PC-3 (cell line): ENCODE data around the gene CCNE1. TPM values are rescaled to one million over a fixed set of nuclear protein-coding genes. Genes with fewer than 3 reads are reported as not detected.

Source experiments
- ATAC-seq: fragments of 200-7000 bp; cut with Tn5 transposase; 2 replicates; pipeline ENCODE4 v1.9.1; 2020; ENCODE audit warnings: mild to moderate bottlenecking, moderate library complexity
- BruUV-seq: library from RNA; stranded (reverse); fragments of 400-500 nt; replicated peaks from 2 replicates; lab custom pipeline; 2021; lab: Mats Ljungman, UMichigan
- CTCF ChIA-PET: fragments of 300-600 bp; sonication (Branson Sonifier 250); formaldehyde crosslinking; loops from one replicate; lab custom pipeline; 2022; ENCODE audit warnings: antibody characterized with exemption; lab: Charles Lee
- POLR2A ChIA-PET: fragments of 300-600 bp; sonication (Branson Sonifier 250); formaldehyde crosslinking; loops from one replicate; lab custom pipeline; 2022; ENCODE audit warnings: antibody characterized with exemption; ENCODE audit not compliant: unreplicated experiment; lab: Charles Lee
- DNase-seq: peaks from one replicate; pipeline ENCODE4 v3.0.0-alpha.2; 2015
- H2AFZ ChIP-seq: fragments of 300-600 bp; sonication (generic); 2 replicates; pipeline ENCODE4 v1.6.0; 2016; ENCODE audit warnings: antibody characterized with exemption, low read length
- H3F3A ChIP-seq: fragments of 300-600 bp; sonication (generic); one replicate; pipeline ENCODE4 v1.6.0; 2017; ENCODE audit warnings: antibody characterized with exemption, low read length, control low read depth, mild to moderate bottlenecking; ENCODE audit not compliant: unreplicated experiment
- H3K27ac ChIP-seq: fragments of 300-600 bp; sonication (generic); 2 replicates; pipeline ENCODE4 v1.5.1; 2016; ENCODE audit warnings: mild to moderate bottlenecking, low read length
- H3K27me3 ChIP-seq: fragments of 300-600 bp; sonication (generic); 2 replicates; pipeline ENCODE4 v1.6.1; 2016; ENCODE audit warnings: low read length, mixed read lengths
- H3K36me3 ChIP-seq: fragments of 300-600 bp; sonication (generic); 2 replicates; pipeline ENCODE4 v1.6.1; 2016; ENCODE audit warnings: low read depth, mixed run types, low read length, mixed read lengths
- H3K4me1 ChIP-seq: fragments of 300-600 bp; sonication (generic); 2 replicates; pipeline ENCODE4 v1.5.1; 2016; ENCODE audit warnings: low read length; ENCODE audit not compliant: insufficient read depth
- H3K4me2 ChIP-seq: fragments of 300-600 bp; sonication (generic); 2 replicates; pipeline ENCODE4 v1.6.0; 2016; ENCODE audit warnings: low read length
- H3K4me3 ChIP-seq: fragments of 300-600 bp; sonication (generic); 2 replicates; pipeline ENCODE4 v1.5.1; 2016; ENCODE audit warnings: mild to moderate bottlenecking, low read length, mixed read lengths
- H3K79me2 ChIP-seq: fragments of 300-600 bp; sonication (generic); 2 replicates; pipeline ENCODE4 v1.6.1; 2017; ENCODE audit warnings: low read length, mixed read lengths
- H3K9ac ChIP-seq: fragments of 300-600 bp; sonication (generic); 2 replicates; pipeline ENCODE4 v1.6.0; 2016; ENCODE audit warnings: mild to moderate bottlenecking, low read length
- H3K9me2 ChIP-seq: fragments of 300-600 bp; sonication (generic); replicated peaks from 2 replicates; pipeline ENCODE4 v1.6.1; 2016; ENCODE audit warnings: mixed run types, low read length, mixed read lengths
- H3K9me3 ChIP-seq: fragments of 300-600 bp; sonication (generic); 2 replicates; pipeline ENCODE4 v1.6.1; 2016; ENCODE audit warnings: low read length, mixed read lengths
- H4K20me1 ChIP-seq: fragments of 300-600 bp; sonication (generic); 2 replicates; pipeline ENCODE4 v1.6.1; 2016; ENCODE audit warnings: low read length, mixed read lengths
- EZH2 ChIP-seq: fragments of 300-600 bp; sonication (generic); IDR thresholded peaks from one replicate; pipeline ENCODE4 v1.6.1; 2017; ENCODE audit warnings: antibody characterized with exemption, mild to moderate bottlenecking, low read length; ENCODE audit not compliant: unreplicated experiment
- EZH2phosphoT487 ChIP-seq: fragments of 300-600 bp; sonication (generic); IDR thresholded peaks from 2 replicates; pipeline ENCODE4 v1.6.1; 2018; ENCODE audit warnings: mild to moderate bottlenecking, antibody characterized with exemption, low read length, borderline replicate concordance
- intact Hi-C: fragments of 100-400 bp; cut with micrococcal nuclease; formaldehyde crosslinking; loops from 2 replicates; pipeline ENCODE4 v1.9.0; 2023
- total RNA-seq: library from RNA; depleted of rRNA; stranded (reverse); fragments of >200 nt; gene quantifications from 2 replicates; pipeline ENCODE4 v1.2.3, GENCODE V29; 2014
- TF ChIP-seq, protein P1 (sequence below): fragments of 300-600 bp; sonication (generic); conservative IDR thresholded peaks from 2 replicates; pipeline ENCODE4 v1.5.1; 2017; ENCODE audit warnings: antibody characterized with exemption, low read depth, mild to moderate bottlenecking, low read length

Gene CCNE1
- total RNA-seq, 1 experiment from 2014 or later: 10.9 TPM

DNA sequence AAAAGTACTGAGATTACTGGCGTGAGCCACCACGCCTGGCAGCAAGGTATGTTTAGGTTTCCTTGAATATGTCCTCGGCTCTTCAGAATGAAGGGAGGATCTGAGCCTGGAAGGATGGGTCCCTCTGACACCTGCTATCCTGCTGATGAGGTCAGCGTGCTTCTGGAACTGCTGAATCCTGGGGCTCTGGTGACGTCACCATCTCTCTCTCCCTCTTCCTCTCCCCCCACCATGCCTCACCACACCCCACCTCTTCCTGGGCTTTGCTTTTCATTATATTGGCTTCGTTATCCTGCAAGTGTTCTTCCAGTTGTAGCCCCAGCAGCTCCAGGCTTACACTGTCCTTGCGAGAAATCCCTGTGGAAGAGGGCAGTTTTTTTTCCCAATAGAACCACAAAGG, 49.8 kb downstream of the CCNE1 start:
- no peak for ATAC-seq
- Histone ChIP-seq H3K27me3 (peaks cover 20% of the 10 kb centered on the region), H3K4me3 (no peak overlapping the region), H3K4me2 (no peak overlapping the region), H4K20me1 (no peaks in the 10 kb centered on the region), H3F3A (no peaks in the 10 kb centered on the region), H3K9me2 (no peaks in the 10 kb centered on the region), H3K9me3 (no peaks in the 10 kb centered on the region), H3K4me1 (no peaks in the 10 kb centered on the region), H3K27ac (no peak overlapping the region), H2AFZ (no peak overlapping the region), H3K79me2 (no peaks in the 10 kb centered on the region), H3K9ac (no peak overlapping the region), H3K36me3 (no peaks in the 10 kb centered on the region)
- ChIA-PET POLR2A (no interaction called here), CTCF (no interaction called here)
- intact Hi-C loops: no loop called here
- no peak for TF ChIP-seq EZH2phosphoT487
- no peak for TF ChIP-seq EZH2
- TF ChIP-seq, protein P1, sequence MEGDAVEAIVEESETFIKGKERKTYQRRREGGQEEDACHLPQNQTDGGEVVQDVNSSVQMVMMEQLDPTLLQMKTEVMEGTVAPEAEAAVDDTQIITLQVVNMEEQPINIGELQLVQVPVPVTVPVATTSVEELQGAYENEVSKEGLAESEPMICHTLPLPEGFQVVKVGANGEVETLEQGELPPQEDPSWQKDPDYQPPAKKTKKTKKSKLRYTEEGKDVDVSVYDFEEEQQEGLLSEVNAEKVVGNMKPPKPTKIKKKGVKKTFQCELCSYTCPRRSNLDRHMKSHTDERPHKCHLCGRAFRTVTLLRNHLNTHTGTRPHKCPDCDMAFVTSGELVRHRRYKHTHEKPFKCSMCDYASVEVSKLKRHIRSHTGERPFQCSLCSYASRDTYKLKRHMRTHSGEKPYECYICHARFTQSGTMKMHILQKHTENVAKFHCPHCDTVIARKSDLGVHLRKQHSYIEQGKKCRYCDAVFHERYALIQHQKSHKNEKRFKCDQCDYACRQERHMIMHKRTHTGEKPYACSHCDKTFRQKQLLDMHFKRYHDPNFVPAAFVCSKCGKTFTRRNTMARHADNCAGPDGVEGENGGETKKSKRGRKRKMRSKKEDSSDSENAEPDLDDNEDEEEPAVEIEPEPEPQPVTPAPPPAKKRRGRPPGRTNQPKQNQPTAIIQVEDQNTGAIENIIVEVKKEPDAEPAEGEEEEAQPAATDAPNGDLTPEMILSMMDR: no peak
- no peak for DNase-seq
- no TSS peak for BruUV-seq

DNA sequence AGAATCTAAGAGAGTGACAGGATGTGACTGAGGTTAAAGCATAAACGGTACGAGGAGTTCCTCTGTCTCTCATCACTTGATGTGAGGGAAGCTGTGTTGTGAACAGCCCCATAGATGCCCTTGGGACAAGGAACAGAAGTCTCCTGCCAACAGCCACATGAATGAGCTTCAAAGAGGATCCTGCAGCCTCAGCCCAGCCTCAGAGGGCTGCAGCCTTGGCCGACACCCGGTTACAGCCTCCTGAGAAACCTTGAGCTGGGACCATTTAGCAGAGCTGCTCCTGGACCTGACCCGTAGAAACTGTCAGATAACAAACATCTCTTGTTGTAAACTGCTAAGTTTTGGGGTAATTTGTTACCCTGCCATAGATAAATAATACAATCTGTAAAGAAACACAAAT, 54.2 kb downstream of the CCNE1 start:
- H3K9me3 ChIP-seq: no peaks in the 10 kb centered on the region
- H3F3A ChIP-seq: no peaks in the 10 kb centered on the region
- no peaks in the 10 kb centered on the region for H3K36me3 ChIP-seq
- no TSS peak for BruUV-seq
- no peaks in the 10 kb centered on the region for H3K9me2 ChIP-seq
- no peak overlapping the region for H3K9ac ChIP-seq
- DNase-seq (no peak), ATAC-seq (no peak)
- no peaks in the 10 kb centered on the region for H3K4me1 ChIP-seq
- TF ChIP-seq, protein P1: no peak
- TF ChIP-seq EZH2: no peak
- TF ChIP-seq EZH2phosphoT487: no peak
- H2AFZ ChIP-seq: no peak overlapping the region
- H4K20me1 ChIP-seq: no peaks in the 10 kb centered on the region
- CTCF ChIA-PET: no interaction called here
- no peak overlapping the region for H3K4me2 ChIP-seq
- intact Hi-C loops: no loop called here
- no peaks in the 10 kb centered on the region for H3K79me2 ChIP-seq
- POLR2A ChIA-PET: no interaction called here
- H3K27ac ChIP-seq: no peak overlapping the region
- H3K4me3 ChIP-seq: no peak overlapping the region
- peaks cover 20% of the 10 kb centered on the region for H3K27me3 ChIP-seq

DNA sequence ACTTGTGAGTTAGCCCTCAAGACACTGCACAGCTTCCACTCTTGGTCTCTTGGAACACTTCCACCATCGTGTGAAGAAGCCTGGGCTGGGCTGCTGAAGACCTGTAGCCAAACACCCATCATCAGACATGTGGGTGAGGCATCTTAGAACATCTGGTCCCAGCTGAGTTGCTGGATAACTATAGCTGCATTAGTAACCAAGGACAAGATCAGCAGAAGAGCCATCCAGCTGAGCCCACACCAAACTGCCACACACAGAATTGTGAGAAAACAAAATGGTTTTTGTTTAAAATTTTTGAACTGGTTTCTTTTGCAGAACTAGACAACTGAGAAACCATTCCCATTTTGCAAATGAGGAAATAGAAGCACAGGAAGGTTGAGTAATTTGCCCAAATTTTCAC, 56.2 kb downstream of the CCNE1 start:
- Histone ChIP-seq H4K20me1 (no peaks in the 10 kb centered on the region), H3K27me3 (peaks cover 20% of the 10 kb centered on the region), H2AFZ (no peak overlapping the region), H3K36me3 (no peaks in the 10 kb centered on the region), H3K4me3 (no peak overlapping the region), H3F3A (no peaks in the 10 kb centered on the region), H3K4me1 (peaks cover 2% of the 10 kb centered on the region; the same call in 1 of the 2 replicates), H3K79me2 (no peaks in the 10 kb centered on the region), H3K9me3 (no peaks in the 10 kb centered on the region), H3K9me2 (no peaks in the 10 kb centered on the region), H3K4me2 (no peak overlapping the region), H3K9ac (no peak overlapping the region), H3K27ac (no peak overlapping the region)
- no TSS peak for BruUV-seq
- DNase-seq (no peak), ATAC-seq (no peak)
- no peak for TF ChIP-seq EZH2phosphoT487
- TF ChIP-seq EZH2: no peak
- TF ChIP-seq, protein P1: no peak
- intact Hi-C loops: no loop called here
- ChIA-PET CTCF (no interaction called here), POLR2A (no interaction called here)
